ENCODE data around the gene MRPL53.
"Not testable (repeated sequence)": the region's sequence is repeated elsewhere in the genome, so short reads cannot be mapped to it uniquely, and the experiment has no call there.

Gene MRPL53

GRCh38 chr2:74482801-74483674 is 10.6 kb upstream of the MRPL53 start, which contains the start of the genes CCDC142 and TTC31:
CCDC142 (minus strand) TSS chr2:74482998; CDS start chr2:74482837, 161 bp downstream.
TTC31 (plus strand) TSS chr2:74483081; CDS start chr2:74483096, 15 bp downstream.
- peak; percentile 81 to 94 for DNase-seq (ENCODE audit: low read depth in 1 of 2, low spot score in 1 of 2)

- DNase-seq (ENCODE audit: low read depth in 1 of 2, low spot score in 1 of 2): no peak
Observed at GRCh38 chr2:74481961-74482800, 9.7 kb upstream of the MRPL53 start.

GRCh38 chr2:74481431-74481830 is 9.0 kb upstream of the MRPL53 start:
- no peak for DNase-seq (ENCODE audit: low read depth in 1 of 2, low spot score in 1 of 2)

- DNase-seq (ENCODE audit: low read depth in 1 of 2, low spot score in 1 of 2): no peak
Observed at GRCh38 chr2:74474899-74475298, 2.4 kb upstream of the MRPL53 start.

GRCh38 chr2:74474481-74474880 is 2.0 kb upstream of the MRPL53 start:
- DNase-seq (ENCODE audit: low read depth in 1 of 2, low spot score in 1 of 2): no peak

- no peak for DNase-seq (ENCODE audit: low read depth in 1 of 2, low spot score in 1 of 2)
Observed at GRCh38 chr2:74472945-74473258, 422 bp upstream of the MRPL53 start.

GRCh38 chr2:74471332-74472065 is 981 bp downstream of the MRPL53 start:
- DNase-seq (ENCODE audit: low read depth in 1 of 2, low spot score in 1 of 2): no peak

- not testable (repeated sequence) for DNase-seq (ENCODE audit: low read depth in 1 of 2, low spot score in 1 of 2)
Observed at GRCh38 chr2:74470742-74471141, 1.7 kb downstream of the MRPL53 start.

GRCh38 chr2:74464406-74464805 is 8.1 kb downstream of the MRPL53 start:
- no peak for DNase-seq (ENCODE audit: low read depth in 1 of 2, low spot score in 1 of 2)

GRCh38 chr2:74462786-74463105 is 9.7 kb downstream of the MRPL53 start:
- no peak for DNase-seq (ENCODE audit: low read depth in 1 of 2, low spot score in 1 of 2)

GRCh38 chr2:74462054-74462785 is 10.3 kb downstream of the MRPL53 start:
- DNase-seq (ENCODE audit: low read depth in 1 of 2, low spot score in 1 of 2): no peak

- DNase-seq (ENCODE audit: low read depth in 1 of 2, low spot score in 1 of 2): no peak
Observed at GRCh38 chr2:74461187-74462053, 11.1 kb downstream of the MRPL53 start.

GRCh38 chr2:74460187-74460586 is 12.3 kb downstream of the MRPL53 start:
- DNase-seq (ENCODE audit: low read depth in 1 of 2, low spot score in 1 of 2): not testable (repeated sequence)

GRCh38 chr2:74459503-74460118 is 12.9 kb downstream of the MRPL53 start:
- DNase-seq (ENCODE audit: low read depth in 1 of 2, low spot score in 1 of 2): not testable (repeated sequence)

GRCh38 chr2:74458938-74459363 is 13.5 kb downstream of the MRPL53 start:
- DNase-seq (ENCODE audit: low read depth in 1 of 2, low spot score in 1 of 2): no peak

- DNase-seq (ENCODE audit: low read depth in 1 of 2, low spot score in 1 of 2): peak; percentile 90 to 99
Observed at GRCh38 chr2:74458132-74458937, 14.1 kb downstream of the MRPL53 start, which contains the start of gene WBP1. WBP1 (plus strand) TSS chr2:74458438; CDS start chr2:74458603, 165 bp downstream.

- peak; percentile 62 to 67 for DNase-seq (ENCODE audit: low read depth in 1 of 2, low spot score in 1 of 2)
Observed at GRCh38 chr2:74457549-74458131, 14.8 kb downstream of the MRPL53 start.

GRCh38 chr2:74457129-74457548 is 15.3 kb downstream of the MRPL53 start:
- no peak for DNase-seq (ENCODE audit: low read depth in 1 of 2, low spot score in 1 of 2)
